ENCODE results near the gene MTA1. TPM values are rescaled to one million over a fixed set of nuclear protein-coding genes. Genes with fewer than 3 reads are reported as not detected.

Gene MTA1
- total RNA-seq, 1 experiment from 2014 or later = 166 TPM

- BruUV-seq (replicated peaks) = no TSS peak
Measured at GRCh38 chr14:105461903-105462302, 42.3 kb downstream of the MTA1 start.

GRCh38 chr14:105464501-105464900 lies 44.9 kb downstream of the MTA1 start:
- ChIA-PET CTCF (no interaction called here), POLR2A (no interaction called here)
- no peaks in the 10 kb centered on the region for H3K27me3 Mint-ChIP-seq (ENCODE audit: insufficient read depth, unreplicated experiment)
- H3K36me3 Mint-ChIP-seq (ENCODE audit: insufficient read depth, unreplicated experiment) = peaks cover 23% of the 10 kb centered on the region
- no TSS peak for BruUV-seq (replicated peaks)
- no peak overlapping the region for H3K4me3 Mint-ChIP-seq (ENCODE audit: unreplicated experiment)
- TF ChIP-seq CTCF (IDR thresholded peaks at IDR 0.05; ENCODE audit: unreplicated experiment) = no peak
- H3K9me3 Mint-ChIP-seq (ENCODE audit: unreplicated experiment) = no peaks in the 10 kb centered on the region
- intact Hi-C loops (cut with micrococcal nuclease) = no loop called here
- no peaks in the 10 kb centered on the region for H3K4me1 Mint-ChIP-seq (ENCODE audit: insufficient read depth, unreplicated experiment)
- no peak overlapping the region for H3K27ac Mint-ChIP-seq (ENCODE audit: low read depth, unreplicated experiment)
- DNase-seq (ENCODE audit: unreplicated experiment) = no peak

More at GRCh38 chr14:105461903-105462302, 42.3 kb downstream of the MTA1 start:
- Mint-ChIP-seq H3K27ac (ENCODE audit: low read depth, unreplicated experiment) (no peak overlapping the region), H3K27me3 (ENCODE audit: insufficient read depth, unreplicated experiment) (no peaks in the 10 kb centered on the region), H3K9me3 (ENCODE audit: unreplicated experiment) (no peaks in the 10 kb centered on the region), H3K4me1 (ENCODE audit: insufficient read depth, unreplicated experiment) (no peaks in the 10 kb centered on the region), H3K36me3 (ENCODE audit: insufficient read depth, unreplicated experiment) (peaks cover 24% of the 10 kb centered on the region), H3K4me3 (ENCODE audit: unreplicated experiment) (no peak overlapping the region)
- no peak for DNase-seq (ENCODE audit: unreplicated experiment)
- TF ChIP-seq CTCF (IDR thresholded peaks at IDR 0.05; ENCODE audit: unreplicated experiment) = no peak
- POLR2A ChIA-PET = interaction anchor here (1.4 kb wide), 1 partner anchor 10 kb away, joined by 3 read pairs; no protein-coding TSS in a partner anchor
- CTCF ChIA-PET = no interaction called here
- intact Hi-C loops (cut with micrococcal nuclease) = no loop called here

- H3K4me3 Mint-ChIP-seq (ENCODE audit: unreplicated experiment) = no peak overlapping the region
- no peak for TF ChIP-seq CTCF (IDR thresholded peaks at IDR 0.05; ENCODE audit: unreplicated experiment)
- ChIA-PET CTCF (interaction anchor here (1.0 kb wide), 1 partner anchor 24 kb away, joined by 3 read pairs; no protein-coding TSS in a partner anchor), POLR2A (no interaction called here)
- H3K4me1 Mint-ChIP-seq (ENCODE audit: insufficient read depth, unreplicated experiment) = no peaks in the 10 kb centered on the region
- peaks cover 30% of the 10 kb centered on the region for H3K36me3 Mint-ChIP-seq (ENCODE audit: insufficient read depth, unreplicated experiment)
- intact Hi-C loops (cut with micrococcal nuclease) = no loop called here
- no peak overlapping the region for H3K27ac Mint-ChIP-seq (ENCODE audit: low read depth, unreplicated experiment)
- H3K9me3 Mint-ChIP-seq (ENCODE audit: unreplicated experiment) = no peaks in the 10 kb centered on the region
- no TSS peak for BruUV-seq (replicated peaks)
- H3K27me3 Mint-ChIP-seq (ENCODE audit: insufficient read depth, unreplicated experiment) = no peaks in the 10 kb centered on the region
- no peak for DNase-seq (ENCODE audit: unreplicated experiment)
Measured at GRCh38 chr14:105465209-105466031, 45.8 kb downstream of the MTA1 start.

GRCh38 chr14:105466531-105467248 lies 47.1 kb downstream of the MTA1 start:
- no peaks in the 10 kb centered on the region for H3K4me1 Mint-ChIP-seq (ENCODE audit: insufficient read depth, unreplicated experiment)
- no TSS peak for BruUV-seq (replicated peaks)
- no peak for TF ChIP-seq CTCF (IDR thresholded peaks at IDR 0.05; ENCODE audit: unreplicated experiment)
- no peaks in the 10 kb centered on the region for H3K27me3 Mint-ChIP-seq (ENCODE audit: insufficient read depth, unreplicated experiment)
- ChIA-PET CTCF (no interaction called here), POLR2A (no interaction called here)
- intact Hi-C loops (cut with micrococcal nuclease) = no loop called here
- H3K4me3 Mint-ChIP-seq (ENCODE audit: unreplicated experiment) = no peak overlapping the region
- H3K9me3 Mint-ChIP-seq (ENCODE audit: unreplicated experiment) = no peaks in the 10 kb centered on the region
- H3K36me3 Mint-ChIP-seq (ENCODE audit: insufficient read depth, unreplicated experiment) = peaks cover 24% of the 10 kb centered on the region
- no peak overlapping the region for H3K27ac Mint-ChIP-seq (ENCODE audit: low read depth, unreplicated experiment)
- no peak for DNase-seq (ENCODE audit: unreplicated experiment)

Data from MCF 10A (cell line).